ENCODE measurements around the gene STK25.

Gene STK25
- total RNA-seq = 29.4 to 78.1 (median 43.9) reads per million in 17 experiments

- DNase-seq = peak; percentile 98 to 99 (median 98)
Measured at GRCh38 chr2:241508240-241509154, at the start of gene STK25. STK25 (minus strand) TSS chr2:241508584; CDS start chr2:241508035, 549 bp downstream.

GRCh38 chr2:241556746-241557145 lies 48.4 kb upstream of the STK25 start:
- DNase-seq = no peak

GRCh38 chr2:241555711-241556110 lies 47.3 kb upstream of the STK25 start:
- DNase-seq = no peak

GRCh38 chr2:241554610-241555322 lies 46.4 kb upstream of the STK25 start:
- no peak for DNase-seq

- no peak for DNase-seq
Measured at GRCh38 chr2:241553981-241554380, 45.6 kb upstream of the STK25 start.

- no peak for DNase-seq
Measured at GRCh38 chr2:241553512-241553830, 45.1 kb upstream of the STK25 start.

- no peak for DNase-seq
Measured at GRCh38 chr2:241551998-241552737, 43.8 kb upstream of the STK25 start.

GRCh38 chr2:241551599-241551997 lies 43.2 kb upstream of the STK25 start:
- DNase-seq = no peak

GRCh38 chr2:241550616-241551580 lies 42.5 kb upstream of the STK25 start:
- DNase-seq = no peak

- DNase-seq = no peak
Measured at GRCh38 chr2:241548451-241548835, 40.1 kb upstream of the STK25 start.

- no peak for DNase-seq
Measured at GRCh38 chr2:241547781-241548450, 39.5 kb upstream of the STK25 start.

- DNase-seq = no peak
Measured at GRCh38 chr2:241546771-241547498, 38.6 kb upstream of the STK25 start.

- DNase-seq = no peak
Measured at GRCh38 chr2:241545523-241546473, 37.4 kb upstream of the STK25 start.

GRCh38 chr2:241545106-241545505 lies 36.7 kb upstream of the STK25 start:
- no peak for DNase-seq

- DNase-seq = no peak
Measured at GRCh38 chr2:241542278-241542605, 33.9 kb upstream of the STK25 start.

- DNase-seq = no peak
Measured at GRCh38 chr2:241541564-241542277, 33.3 kb upstream of the STK25 start.

- peak; percentile 59 to 84 (median 70) for DNase-seq
Measured at GRCh38 chr2:241540771-241541561, 32.6 kb upstream of the STK25 start.

GRCh38 chr2:241540401-241540770 lies 32.0 kb upstream of the STK25 start:
- no peak for DNase-seq

Measured in suppressor macrophage (primary cell).